IPS DF 4.7 (cell line): ENCODE data around the gene CREBZF.
A peak's percentile ranks its signal among the peaks of the same experiment; 100 is the strongest.
"Not testable (repeated sequence)": the region's sequence is repeated elsewhere in the genome, so short reads cannot be mapped to it uniquely, and the experiment has no call there.

Experiments
- DNase-seq: peaks from one replicate; pipeline ENCODE4 v3.0.0-alpha.2; 2013; ENCODE audit warnings: low spot score; ENCODE audit errors: extremely low read depth

CREBZF gene

DNA sequence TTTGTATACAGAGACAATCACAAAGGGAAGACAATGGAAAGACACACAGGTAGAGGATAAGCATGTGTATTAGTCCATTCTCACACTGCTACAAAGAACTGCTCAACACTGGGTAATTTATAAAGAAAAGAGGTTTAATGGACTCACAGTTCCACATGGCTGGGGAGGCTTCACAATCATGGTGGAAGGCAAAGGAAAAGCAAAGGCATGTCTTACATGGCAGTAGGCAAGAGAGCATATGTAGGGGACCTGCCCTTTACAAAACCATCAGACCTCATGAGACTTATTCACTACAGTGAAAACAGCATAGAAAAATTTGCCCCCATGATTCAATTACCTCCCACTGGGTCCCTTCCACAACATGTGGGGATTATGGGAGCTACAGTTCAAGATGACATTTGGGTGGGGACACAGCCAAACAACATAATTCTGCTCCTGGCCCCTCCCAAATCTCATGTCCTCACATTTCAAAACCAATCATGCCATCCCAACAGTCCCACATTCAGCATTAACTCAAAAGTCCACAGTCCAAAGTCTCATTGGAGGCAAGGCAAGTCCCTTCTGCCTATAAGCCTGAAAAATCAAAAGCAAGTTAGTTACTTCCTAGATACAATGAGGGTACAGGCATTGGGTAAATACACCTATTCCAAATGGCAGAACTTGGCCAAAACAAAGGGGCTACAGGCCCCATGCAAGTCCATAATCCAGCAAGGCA, 6.2 kb upstream of the CREBZF start:
- DNase-seq, result not testable (repeated sequence)

DNA sequence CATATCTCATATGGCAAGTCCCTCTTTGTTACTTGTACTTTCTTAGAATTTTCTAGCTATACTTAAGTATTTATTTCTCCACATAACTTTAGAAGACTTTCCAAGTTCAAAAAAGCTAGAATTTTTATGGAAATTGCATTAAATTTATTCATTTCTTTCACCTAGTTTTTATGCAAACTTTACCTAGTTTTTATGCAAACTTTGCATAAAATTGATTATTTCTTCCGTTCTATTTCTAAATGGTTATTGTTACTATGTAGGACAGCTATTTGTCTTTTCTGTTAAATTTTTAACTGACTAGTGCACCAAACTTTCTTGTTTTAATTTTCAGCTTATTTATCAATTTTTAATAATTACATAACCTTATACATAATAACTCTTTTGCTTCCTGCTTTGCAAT, 3.2 kb upstream of the CREBZF start:
- DNase-seq, result no peak

DNA sequence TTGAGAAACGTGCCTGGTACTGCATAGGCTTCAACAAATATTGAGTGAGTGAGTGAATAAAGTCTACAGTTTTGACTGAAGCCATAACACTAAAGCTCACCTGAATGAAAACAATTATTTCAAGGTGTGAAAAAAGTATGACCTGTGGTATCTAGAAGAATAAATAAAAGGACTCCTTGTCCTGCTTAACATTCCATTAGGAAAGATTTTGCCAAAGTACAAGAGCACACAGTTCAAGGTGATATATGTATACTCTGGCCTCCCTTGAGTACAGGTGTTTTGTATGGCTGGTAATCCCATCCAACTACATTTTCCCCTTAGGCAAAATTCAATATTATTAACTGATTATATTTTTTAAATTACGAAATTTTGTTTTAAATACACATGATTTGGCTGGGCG, 1.8 kb upstream of the CREBZF start:
- no peak for DNase-seq

DNA sequence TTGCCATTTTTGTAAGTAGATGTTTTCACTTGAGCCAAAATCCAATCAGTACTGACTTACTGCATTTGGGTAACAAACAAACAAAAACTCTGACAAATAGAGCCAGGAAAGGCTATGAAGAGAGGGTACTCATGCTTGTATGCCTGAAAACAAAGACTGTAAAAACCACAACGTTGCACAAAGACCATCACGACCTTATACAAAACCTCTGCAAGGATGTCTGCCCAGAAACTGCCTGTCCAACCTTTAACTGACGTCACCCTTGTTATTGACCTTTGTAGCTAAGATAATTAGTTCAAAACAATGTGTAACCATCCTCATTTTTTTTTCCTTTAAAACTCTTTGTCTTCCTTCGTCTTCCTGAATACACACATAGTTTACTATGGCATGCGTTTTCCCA, 804 bp upstream of the CREBZF start:
- DNase-seq, result no peak

DNA sequence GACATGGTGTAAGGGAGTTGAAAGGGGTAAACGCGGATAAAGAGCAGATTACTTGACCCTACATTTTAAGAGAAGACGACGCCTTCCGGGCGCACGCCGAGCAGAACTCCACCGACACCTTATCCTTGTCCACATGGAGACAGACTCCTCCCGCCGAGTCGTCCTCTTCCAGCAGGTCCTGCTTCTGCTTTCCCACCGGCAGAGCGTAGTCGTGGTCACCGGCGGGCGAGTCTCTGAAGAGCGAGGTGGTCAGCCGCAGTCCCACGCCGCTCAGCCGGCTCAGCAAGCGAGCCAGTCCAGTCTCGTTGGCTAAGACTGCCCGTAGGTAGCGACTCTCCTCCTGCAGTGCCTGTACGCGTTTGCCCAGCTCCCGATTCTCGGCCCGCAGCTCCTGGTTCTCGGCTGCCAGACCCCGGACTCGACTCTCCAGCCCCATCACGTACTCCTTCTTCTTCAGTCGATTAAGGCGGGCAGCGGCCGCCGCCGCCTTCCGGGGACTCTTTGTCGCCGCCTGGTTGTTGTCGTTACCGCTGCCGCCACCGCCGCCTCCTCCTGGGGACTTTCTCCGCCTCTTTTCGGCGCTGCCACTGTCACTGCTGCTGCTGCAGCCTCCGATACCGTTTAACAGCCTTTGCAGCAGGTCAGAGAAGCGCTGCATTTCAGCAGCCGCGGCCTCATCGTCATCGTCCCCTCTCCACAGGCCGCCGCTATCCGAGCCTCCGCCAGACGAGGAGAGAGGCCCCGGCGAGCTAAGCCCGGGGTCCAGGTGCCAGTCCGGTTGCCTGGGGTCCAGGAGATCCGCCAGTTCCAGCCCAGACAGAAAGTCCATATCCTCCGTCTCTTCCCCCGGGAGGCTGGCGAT, 945 bp downstream of the CREBZF start:
- DNase-seq, result no peak

DNA sequence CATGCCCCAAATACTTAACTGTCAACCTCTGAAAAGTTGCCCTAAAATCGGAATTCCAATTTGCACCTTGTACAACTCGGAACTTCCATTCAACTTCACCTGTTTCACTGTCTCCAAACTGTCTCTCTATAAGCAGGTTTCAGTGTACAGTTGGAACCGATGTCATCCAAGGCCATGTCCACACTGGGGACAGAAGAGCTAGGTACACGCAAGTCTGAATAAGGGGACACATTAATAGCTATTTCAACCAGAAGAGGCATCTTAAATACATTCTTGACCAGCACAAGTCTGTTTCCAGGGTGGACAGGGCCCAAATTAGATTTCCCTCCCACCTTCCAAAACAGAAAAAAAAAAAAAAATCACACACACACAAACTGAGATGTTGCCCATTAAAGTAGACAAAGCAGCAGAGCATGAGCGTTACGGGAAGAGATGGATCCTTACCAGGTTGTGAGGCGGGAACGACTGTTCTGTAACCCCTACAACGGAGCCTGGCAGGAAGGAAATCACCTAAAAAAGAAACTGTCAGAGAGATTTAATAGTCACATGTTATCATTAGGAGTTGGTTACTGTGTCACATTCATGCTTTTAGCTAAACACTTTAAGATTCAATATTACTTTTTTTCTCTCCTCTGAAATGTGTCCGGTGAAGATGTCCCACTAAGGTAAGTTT, 1.7 kb downstream of the CREBZF start:
- DNase-seq, result no peak

DNA sequence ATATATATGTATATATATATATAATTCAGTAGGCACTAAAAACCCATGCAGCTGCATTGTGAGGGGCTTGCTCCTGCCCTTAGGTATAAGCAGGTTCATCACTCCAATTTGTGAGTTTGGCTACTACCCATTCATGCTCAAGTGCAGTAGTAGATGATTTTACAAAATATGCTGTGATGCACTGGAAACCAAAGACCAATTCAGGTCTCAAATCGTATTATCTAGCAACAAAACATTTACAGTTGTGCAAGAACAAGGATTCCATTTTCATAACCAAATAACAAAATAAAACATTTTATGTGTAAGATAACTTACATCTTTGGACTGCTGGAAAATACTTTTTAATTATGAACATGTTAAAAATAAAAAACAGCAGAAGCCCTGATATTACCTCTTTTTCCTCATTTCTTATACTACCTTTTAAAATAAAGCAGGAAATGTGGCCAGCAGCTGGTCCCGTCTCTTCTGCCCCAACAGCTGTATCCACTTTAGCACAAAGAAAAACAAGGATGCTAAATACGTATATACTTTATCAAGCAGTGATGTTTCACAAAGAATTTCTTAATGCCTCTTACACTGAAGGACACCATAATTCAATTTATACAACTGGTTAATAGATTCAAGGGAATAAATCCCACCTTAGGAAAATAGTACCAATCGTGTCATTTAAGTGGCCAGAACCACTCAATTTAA, 2.8 kb downstream of the CREBZF start:
- no peak for DNase-seq

DNA sequence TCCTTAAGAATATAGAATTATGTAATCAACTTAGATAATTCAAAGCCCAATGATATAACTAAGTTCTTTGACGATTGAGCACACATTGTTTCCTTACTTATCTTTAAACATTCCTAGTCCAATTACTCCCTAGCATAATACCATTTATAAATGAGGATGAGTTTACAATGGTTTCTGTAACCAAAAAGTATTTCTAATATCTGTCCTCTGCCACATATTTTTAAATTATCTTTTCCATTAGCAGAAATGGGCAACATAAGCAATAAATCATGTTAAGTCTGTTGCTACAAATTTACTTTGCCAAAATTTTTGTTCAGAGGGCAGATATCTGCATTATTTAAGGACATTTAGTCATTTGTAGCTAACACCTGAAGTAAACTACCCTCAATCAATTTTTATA, 6.7 kb downstream of the CREBZF start:
- no peak for DNase-seq

DNA sequence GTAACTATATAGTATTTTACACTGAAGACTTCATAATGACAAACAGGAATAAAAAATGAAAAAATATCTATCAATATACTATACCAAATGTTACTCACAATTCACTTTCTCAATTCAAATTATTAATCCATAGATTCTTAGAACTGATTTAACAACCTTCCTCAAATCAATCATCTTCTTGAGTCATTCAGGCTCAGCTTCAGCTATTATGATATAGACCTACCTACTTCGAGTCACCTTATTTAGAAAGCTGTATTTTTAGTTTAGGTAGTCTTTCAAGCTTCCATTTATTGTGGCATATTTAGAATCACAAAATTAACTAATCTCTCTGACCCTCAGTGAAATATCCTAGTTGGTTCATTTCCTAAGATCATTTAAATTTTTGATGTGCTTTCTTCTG, 8.2 kb downstream of the CREBZF start:
- no peak for DNase-seq

DNA sequence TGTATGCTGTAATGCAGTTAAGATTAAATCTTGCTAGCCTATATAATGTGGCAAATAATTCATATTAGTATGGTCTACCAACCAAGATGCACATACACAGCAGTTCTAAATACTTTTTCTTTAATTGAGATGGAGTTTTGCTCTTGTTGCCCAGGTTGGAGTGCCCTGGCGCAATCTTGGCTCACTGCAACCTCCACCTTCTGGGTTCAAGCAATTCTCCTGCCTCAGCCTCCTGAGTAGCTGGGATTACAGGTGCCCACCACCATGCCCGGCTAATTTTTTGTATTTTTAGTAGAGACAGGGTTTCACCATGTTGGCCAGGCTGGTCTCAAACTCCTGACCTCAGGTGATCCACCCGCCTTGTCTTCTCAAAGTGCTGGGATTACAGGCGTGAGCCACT, 10.6 kb downstream of the CREBZF start:
- DNase-seq, result not testable (repeated sequence)

DNA sequence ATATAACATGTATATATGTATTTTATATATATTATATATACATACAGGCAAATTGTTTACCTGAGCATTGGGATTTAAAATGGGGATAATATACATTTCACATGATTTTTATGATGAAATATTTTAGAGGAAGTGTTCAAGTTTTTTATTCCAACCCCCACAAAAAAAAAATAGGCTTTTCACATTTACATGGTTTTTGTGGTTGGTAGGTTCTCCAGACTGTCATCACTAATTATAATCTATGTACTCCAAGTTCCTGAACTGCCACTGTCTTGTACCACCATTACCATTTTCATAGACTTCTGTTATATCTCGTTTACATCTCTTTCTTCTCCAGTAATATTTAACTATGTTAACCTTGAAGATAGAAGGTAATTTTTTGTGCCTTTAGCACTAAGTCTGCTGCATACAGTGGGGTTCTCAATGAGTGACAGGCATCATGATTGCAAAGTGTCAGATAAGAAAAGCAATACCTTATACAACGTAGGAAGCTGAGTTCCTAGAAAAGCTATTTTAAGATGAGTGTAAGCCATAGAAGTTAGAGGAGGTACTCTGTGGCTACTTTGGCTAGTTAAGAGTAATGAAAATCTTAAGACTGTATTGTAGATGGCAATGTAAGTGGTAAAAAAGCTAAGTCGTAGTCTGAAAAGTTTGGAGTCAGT, 12.0 kb downstream of the CREBZF start:
- no peak for DNase-seq

DNA sequence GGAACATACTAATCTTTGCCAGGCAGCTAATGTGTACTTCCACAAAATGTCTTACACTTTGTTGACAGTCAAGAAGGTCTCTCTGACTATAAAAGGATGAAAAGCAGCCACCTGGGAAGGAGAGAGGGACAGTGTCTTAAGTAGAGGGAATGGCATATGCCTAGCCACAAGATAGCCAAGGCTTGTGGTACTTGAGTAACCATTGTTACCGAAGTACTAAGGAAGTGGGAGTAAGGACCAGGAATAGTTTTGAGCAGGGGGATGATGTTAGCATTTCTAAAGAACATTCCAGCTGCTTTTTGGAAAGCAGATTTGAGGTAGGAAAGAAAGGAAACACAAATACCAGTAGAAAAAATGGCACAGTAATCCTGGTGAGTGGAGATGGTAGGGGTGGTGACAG, 13.8 kb downstream of the CREBZF start:
- no peak for DNase-seq

DNA sequence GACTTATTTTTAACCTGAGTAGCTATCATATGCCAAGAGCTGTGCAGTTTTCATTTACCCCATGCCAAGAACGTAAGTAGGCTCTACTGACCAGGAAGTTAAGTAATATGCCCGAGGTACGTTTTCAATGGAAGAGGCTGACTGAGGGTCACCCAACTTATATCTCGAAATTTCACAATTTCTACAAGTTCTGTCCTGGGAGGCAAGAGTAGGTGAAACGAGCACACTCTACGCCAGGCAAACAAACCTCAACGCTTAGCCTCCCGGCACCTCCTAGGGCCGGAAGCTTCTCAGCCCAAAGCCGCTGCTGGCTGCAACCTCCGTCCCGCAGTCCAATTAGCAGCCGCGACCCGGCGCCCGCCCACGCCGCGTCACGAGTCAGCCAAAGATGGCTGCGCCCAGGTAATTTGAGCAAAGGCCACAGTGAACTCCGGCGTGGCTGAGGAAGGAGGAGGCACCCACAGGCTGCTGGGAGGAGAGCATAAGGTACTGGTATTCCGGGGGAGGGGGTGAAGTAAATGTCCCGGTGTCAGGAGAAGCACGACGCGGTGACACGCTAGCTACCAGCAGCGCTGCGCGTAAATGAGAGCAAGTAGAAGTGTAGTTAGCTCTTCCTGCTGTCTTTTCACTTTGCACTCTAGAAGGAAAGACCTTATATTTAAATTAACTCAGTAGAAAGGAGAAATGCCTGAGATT, 17.2 kb downstream of the CREBZF start, which contains the start of gene TMEM126A:
Gene TMEM126A (plus strand): TSS at position 364 of the 696 bp plus-strand sequence. CDS start 2,289 bp downstream, outside the sequence.
- peak; percentile 66 for DNase-seq

DNA sequence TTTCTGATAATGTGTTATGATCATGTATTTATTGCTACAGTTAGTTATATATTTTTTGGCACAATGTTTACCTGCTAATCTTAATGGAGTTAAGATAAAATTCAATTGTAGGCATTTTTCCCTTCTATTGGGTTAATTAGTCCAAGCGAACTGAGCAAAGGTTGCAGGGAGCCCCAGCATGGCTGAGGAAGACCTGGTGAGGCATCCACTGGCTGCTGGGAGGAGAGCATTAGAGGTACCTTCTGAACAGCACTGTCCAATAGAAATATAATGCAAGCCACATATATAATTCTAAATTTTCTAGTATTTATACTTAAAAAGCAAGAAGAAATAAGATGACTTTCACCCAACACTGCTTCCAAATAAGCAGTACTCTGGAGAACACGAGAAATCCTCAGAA, 17.9 kb downstream of the CREBZF start:
- DNase-seq, result no peak

DNA sequence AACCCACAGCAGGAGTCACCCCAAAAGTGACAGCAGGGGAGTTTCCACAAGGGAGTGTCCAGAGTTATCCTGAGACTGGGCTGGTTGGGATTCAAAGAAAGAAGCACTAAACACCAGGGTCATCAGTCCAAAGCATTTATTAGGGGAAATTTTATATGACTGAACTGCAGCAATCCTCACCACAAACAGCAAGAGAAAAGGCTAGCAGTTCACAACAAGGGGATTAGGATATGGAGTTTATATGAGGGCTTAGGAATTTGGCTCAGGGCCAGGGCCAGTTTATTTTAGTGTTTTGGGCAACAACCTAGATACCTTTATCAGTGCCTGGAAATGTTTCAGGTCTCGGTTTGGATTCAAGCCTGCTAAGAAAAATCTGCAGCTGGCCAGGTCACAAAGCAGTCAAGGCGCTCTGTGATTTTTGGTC, 21.7 kb downstream of the CREBZF start:
- no peak for DNase-seq

DNA sequence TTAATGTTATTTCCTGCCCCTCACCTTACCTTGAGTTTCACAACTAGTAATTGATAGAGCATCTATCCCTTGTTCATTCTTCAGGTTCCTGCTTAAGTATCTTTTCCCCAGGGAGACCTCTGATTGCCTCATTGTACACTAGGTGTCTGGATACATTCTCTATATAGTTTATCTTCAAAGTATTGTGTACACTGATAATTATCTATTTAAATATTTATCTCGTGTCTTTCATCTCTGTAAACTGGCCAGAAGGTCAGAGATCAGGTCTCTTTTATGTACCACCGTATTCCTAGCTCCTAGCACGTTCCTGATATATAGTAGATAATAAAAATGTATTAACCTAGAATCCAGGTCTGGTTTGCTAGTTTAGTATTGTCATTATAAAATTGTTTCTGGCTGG, 30.2 kb downstream of the CREBZF start:
- no peak for DNase-seq

DNA sequence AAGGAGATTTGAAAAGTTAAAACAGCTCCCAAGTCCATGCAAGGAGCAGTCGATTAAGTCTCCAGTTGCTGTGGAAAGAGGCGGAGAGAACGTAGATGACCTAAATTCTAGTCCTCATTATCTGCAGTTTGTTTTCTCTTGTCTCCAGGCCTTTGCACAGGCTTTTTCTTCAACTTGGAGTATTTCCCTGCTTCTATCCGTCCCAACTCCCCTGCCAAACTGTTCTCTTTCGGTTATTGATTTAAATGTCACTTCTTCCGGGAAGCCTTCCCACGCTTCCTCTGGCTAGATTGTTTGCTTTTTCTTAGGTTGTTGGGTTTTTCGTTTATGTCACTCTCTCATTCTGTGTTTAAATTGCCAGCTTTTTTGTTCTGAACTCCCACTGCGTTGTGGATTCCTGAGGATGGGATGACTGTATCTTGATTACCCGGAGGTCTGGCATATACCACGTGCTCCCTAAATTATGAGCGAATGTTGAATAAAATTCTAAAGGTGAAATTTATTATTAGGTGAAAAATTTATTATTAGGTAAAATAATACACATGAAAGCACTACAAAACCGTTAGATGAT, 36.1 kb downstream of the CREBZF start:
- DNase-seq, result no peak

DNA sequence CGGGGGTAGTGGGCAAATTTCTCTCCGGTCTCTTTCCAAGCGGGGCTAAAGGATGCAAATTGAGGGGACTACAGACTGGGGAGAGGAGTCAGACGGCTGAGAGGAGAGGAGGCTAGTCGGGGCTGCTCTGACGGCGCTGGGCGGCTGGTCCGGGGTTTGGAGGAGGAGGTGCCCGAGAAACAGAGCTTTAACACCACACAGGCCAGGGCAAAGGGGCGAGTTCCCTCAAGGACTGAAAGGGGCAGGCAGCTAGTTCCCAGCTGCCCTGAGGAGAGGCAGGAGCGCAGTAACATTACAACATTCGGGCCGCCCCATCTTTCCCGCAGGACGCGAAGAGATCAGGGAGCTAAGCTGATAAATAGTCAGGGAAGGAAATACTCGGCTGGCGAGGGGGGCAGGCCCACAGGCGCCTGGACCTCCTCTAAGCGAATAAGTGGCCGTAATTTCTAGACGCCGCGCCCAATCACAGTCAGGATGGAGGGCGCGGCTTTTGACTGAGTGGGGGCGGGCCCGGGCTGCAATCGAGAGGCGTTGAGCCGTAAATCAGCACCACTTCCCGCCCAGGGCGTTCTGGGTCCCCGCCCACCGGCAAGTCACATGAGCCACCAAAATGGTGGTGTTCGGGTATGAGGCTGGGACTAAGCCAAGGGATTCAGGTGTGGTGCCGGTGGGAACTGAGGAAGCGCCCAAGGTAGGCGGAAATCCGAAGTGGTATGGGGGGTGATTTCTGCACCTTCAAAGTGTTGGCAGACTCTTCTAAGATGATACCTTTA, 36.7 kb downstream of the CREBZF start, which contains the start of gene TMEM126B:
Gene TMEM126B (plus strand): TSS at position 596 of the 773 bp plus-strand sequence. CDS start 15 bp downstream, at position 611.
- DNase-seq, result no peak
